Neural cell (in vitro differentiated cells): ENCODE data around the gene PTHLH. TPM values are rescaled to one million over a fixed set of nuclear protein-coding genes. Genes with fewer than 3 reads are reported as not detected.

ENCODE experiments used
- H2AFZ ChIP-seq: fragments of 200-600, 300-800 bp; sonication (generic), shearing (Covaris generic); 2 replicates; pipeline ENCODE4 v1.6.0; 2014; ENCODE audit warnings: low read depth, mild to moderate bottlenecking, antibody characterized with exemption, low read length, moderate library complexity
- H3F3A ChIP-seq: fragments of 200-600 bp; shearing (Covaris generic); 2 replicates; pipeline ENCODE4 v1.6.1; 2016; ENCODE audit warnings: mild to moderate bottlenecking, moderate library complexity, mixed read lengths, antibody characterized with exemption, low read length; ENCODE audit not compliant: insufficient read depth, poor library complexity, severe bottlenecking
- H3K27ac ChIP-seq: fragments of 200-600, 300-800 bp; sonication (generic), shearing (Covaris generic); 2 replicates; pipeline ENCODE4 v1.5.1; 2014; ENCODE audit warnings: mild to moderate bottlenecking, low read length, moderate library complexity
- H3K27me3 ChIP-seq: fragments of 300-800, 200-600 bp; sonication (generic), shearing (Covaris generic); 2 replicates; pipeline ENCODE4 v1.6.0; 2014; ENCODE audit warnings: mild to moderate bottlenecking, low read depth, low read length, moderate library complexity; ENCODE audit not compliant: insufficient read depth
- H3K36me3 ChIP-seq: fragments of 300-800, 200-600 bp; sonication (generic), shearing (Covaris generic); 2 replicates; pipeline ENCODE4 v1.5.1; 2014; ENCODE audit warnings: mild to moderate bottlenecking, antibody characterized with exemption, low read length, moderate library complexity; ENCODE audit not compliant: insufficient read depth
- H3K4me2 ChIP-seq: fragments of 300-800, 200-600 bp; sonication (generic), shearing (Covaris generic); 2 replicates; pipeline ENCODE4 v1.6.0; 2014; ENCODE audit warnings: mild to moderate bottlenecking, low read length
- H3K4me3 ChIP-seq: fragments of 300-800, 200-600 bp; sonication (generic), shearing (Covaris generic); 2 replicates; pipeline ENCODE4 v1.5.1; 2014; ENCODE audit warnings: mild to moderate bottlenecking, low read length, moderate library complexity
- H3K79me2 ChIP-seq: fragments of 200-600 bp; shearing (Covaris generic); replicated peaks from 2 replicates; pipeline ENCODE4 v1.6.0; 2014; ENCODE audit warnings: mild to moderate bottlenecking, low read length, moderate library complexity; ENCODE audit not compliant: insufficient read depth
- H3K9ac ChIP-seq: fragments of 300-800, 200-600 bp; sonication (generic), shearing (Covaris generic); 2 replicates; pipeline ENCODE4 v1.6.1; 2016; ENCODE audit warnings: mild to moderate bottlenecking, low read length, mixed read lengths
- H3K9me2 ChIP-seq: fragments of 200-600 bp; shearing (Covaris generic); 2 replicates; pipeline ENCODE4 v1.6.1; 2016; ENCODE audit warnings: mild to moderate bottlenecking, low read length, mixed read lengths; ENCODE audit not compliant: insufficient read depth
- H3K9me3 ChIP-seq: fragments of 200-600, 300-800 bp; sonication (generic), shearing (Covaris generic); 2 replicates; pipeline ENCODE4 v1.6.1; 2016; ENCODE audit warnings: mild to moderate bottlenecking, mixed run types, low read length, moderate library complexity, mixed read lengths
- H4K20me1 ChIP-seq: fragments of 200-600 bp; shearing (Covaris generic); 2 replicates; pipeline ENCODE4 v1.6.1; 2016; ENCODE audit warnings: mild to moderate bottlenecking, mixed run types; ENCODE audit not compliant: insufficient read depth
- EP300 ChIP-seq: fragments of 450-650 bp; conservative IDR thresholded peaks from 2 replicates; pipeline ENCODE4 v1.6.1; 2014; ENCODE audit warnings: antibody characterized with exemption, mild to moderate bottlenecking, moderate library complexity; ENCODE audit not compliant: poor library complexity, severe bottlenecking
- EZH2 ChIP-seq: fragments of 200-600, 300-800 bp; shearing (Covaris generic), sonication (generic); IDR thresholded peaks from 2 replicates; pipeline ENCODE4 v1.6.1; 2014; ENCODE audit warnings: antibody characterized with exemption, low read length, borderline replicate concordance, mild to moderate bottlenecking; ENCODE audit not compliant: insufficient read depth, poor library complexity, severe bottlenecking
- MXI1 ChIP-seq: fragments of 450-650 bp; conservative IDR thresholded peaks from 2 replicates; pipeline ENCODE4 v1.6.1; 2014; ENCODE audit warnings: antibody characterized with exemption, mild to moderate bottlenecking; ENCODE audit not compliant: poor library complexity, severe bottlenecking
- POLR2AphosphoS5 ChIP-seq: IDR thresholded peaks from 2 replicates; pipeline ENCODE4 v1.6.1; 2012
- RAD21 ChIP-seq: fragments of 450-650 bp; conservative IDR thresholded peaks from 2 replicates; pipeline ENCODE4 v1.6.1; 2014; ENCODE audit warnings: antibody characterized with exemption, mild to moderate bottlenecking, moderate library complexity
- SMC3 ChIP-seq: fragments of 450-650 bp; conservative IDR thresholded peaks from 2 replicates; pipeline ENCODE4 v1.6.1; 2014; ENCODE audit warnings: antibody characterized with exemption, mild to moderate bottlenecking, moderate library complexity; ENCODE audit not compliant: poor library complexity
- TAF1 ChIP-seq: IDR thresholded peaks from 2 replicates; pipeline ENCODE4 v1.6.1; 2012; ENCODE audit warnings: low read depth
- polyA plus RNA-seq: library from polyadenylated mRNA; depleted of rRNA; stranded (reverse); fragments of >200 nt; gene quantifications from 2 replicates; pipeline ENCODE4 v1.2.3, GENCODE V29; 2014
- TF ChIP-seq, protein P1 (sequence below): fragments of 450-650 bp; IDR thresholded peaks from 2 replicates; pipeline ENCODE4 v1.5.1; 2014; ENCODE audit warnings: antibody characterized with exemption, mild to moderate bottlenecking, moderate library complexity; ENCODE audit not compliant: poor library complexity, severe bottlenecking
- TF ChIP-seq, protein P2 (sequence below): IDR thresholded peaks from 2 replicates; pipeline ENCODE4 v1.6.1; 2012; ENCODE audit warnings: borderline replicate concordance

Gene PTHLH
- polyA plus RNA-seq, 1 donor from 2014 or later: 0.22 TPM

DNA sequence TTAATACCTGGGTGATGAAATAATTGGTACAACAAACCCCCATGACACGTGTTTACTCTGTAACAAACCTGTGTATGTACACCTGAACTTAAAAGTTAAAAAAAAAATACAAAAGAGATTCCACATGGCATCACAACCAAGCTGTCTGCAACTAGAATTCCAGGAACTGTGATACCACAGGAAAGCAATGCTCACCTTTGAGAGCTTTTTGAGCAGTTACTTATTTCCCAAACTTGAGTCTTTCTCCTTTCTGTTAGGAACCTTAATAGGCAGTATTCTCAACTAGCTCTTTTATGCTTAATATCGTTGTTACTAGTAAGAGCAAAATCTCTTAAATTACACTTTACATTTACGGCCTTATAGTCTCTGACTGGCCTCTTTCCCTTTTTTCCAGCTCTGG is 15.2 kb downstream of the PTHLH start:
- Histone ChIP-seq H3K9me3 (no peaks in the 10 kb centered on the region), H4K20me1 (no peaks in the 10 kb centered on the region), H3K9ac (no peak overlapping the region), H3K27me3 (peaks cover 3% of the 10 kb centered on the region), H3K79me2 (no peaks in the 10 kb centered on the region), H3F3A (no peaks in the 10 kb centered on the region), H3K36me3 (no peaks in the 10 kb centered on the region), H3K27ac (no peak overlapping the region), H3K4me3 (no peak overlapping the region), H3K4me2 (no peak overlapping the region), H3K9me2 (no peaks in the 10 kb centered on the region), H2AFZ (no peak overlapping the region)
- TF ChIP-seq POLR2AphosphoS5 (no peak), RAD21 (no peak), MXI1 (no peak), EP300 (no peak), EZH2 (no peak), TAF1 (no peak), SMC3 (no peak)
- TF ChIP-seq, protein P1, sequence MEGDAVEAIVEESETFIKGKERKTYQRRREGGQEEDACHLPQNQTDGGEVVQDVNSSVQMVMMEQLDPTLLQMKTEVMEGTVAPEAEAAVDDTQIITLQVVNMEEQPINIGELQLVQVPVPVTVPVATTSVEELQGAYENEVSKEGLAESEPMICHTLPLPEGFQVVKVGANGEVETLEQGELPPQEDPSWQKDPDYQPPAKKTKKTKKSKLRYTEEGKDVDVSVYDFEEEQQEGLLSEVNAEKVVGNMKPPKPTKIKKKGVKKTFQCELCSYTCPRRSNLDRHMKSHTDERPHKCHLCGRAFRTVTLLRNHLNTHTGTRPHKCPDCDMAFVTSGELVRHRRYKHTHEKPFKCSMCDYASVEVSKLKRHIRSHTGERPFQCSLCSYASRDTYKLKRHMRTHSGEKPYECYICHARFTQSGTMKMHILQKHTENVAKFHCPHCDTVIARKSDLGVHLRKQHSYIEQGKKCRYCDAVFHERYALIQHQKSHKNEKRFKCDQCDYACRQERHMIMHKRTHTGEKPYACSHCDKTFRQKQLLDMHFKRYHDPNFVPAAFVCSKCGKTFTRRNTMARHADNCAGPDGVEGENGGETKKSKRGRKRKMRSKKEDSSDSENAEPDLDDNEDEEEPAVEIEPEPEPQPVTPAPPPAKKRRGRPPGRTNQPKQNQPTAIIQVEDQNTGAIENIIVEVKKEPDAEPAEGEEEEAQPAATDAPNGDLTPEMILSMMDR: no peak
- TF ChIP-seq, protein P2, sequence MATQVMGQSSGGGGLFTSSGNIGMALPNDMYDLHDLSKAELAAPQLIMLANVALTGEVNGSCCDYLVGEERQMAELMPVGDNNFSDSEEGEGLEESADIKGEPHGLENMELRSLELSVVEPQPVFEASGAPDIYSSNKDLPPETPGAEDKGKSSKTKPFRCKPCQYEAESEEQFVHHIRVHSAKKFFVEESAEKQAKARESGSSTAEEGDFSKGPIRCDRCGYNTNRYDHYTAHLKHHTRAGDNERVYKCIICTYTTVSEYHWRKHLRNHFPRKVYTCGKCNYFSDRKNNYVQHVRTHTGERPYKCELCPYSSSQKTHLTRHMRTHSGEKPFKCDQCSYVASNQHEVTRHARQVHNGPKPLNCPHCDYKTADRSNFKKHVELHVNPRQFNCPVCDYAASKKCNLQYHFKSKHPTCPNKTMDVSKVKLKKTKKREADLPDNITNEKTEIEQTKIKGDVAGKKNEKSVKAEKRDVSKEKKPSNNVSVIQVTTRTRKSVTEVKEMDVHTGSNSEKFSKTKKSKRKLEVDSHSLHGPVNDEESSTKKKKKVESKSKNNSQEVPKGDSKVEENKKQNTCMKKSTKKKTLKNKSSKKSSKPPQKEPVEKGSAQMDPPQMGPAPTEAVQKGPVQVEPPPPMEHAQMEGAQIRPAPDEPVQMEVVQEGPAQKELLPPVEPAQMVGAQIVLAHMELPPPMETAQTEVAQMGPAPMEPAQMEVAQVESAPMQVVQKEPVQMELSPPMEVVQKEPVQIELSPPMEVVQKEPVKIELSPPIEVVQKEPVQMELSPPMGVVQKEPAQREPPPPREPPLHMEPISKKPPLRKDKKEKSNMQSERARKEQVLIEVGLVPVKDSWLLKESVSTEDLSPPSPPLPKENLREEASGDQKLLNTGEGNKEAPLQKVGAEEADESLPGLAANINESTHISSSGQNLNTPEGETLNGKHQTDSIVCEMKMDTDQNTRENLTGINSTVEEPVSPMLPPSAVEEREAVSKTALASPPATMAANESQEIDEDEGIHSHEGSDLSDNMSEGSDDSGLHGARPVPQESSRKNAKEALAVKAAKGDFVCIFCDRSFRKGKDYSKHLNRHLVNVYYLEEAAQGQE: no peak

GRCh38 chr12:27953817-27954216 is 18.7 kb downstream of the PTHLH start:
- Histone ChIP-seq H3K4me3 (no peak overlapping the region), H3K27me3 (peaks cover 3% of the 10 kb centered on the region), H3K36me3 (no peaks in the 10 kb centered on the region), H2AFZ (no peak overlapping the region), H3K9ac (no peak overlapping the region), H3K9me3 (no peaks in the 10 kb centered on the region), H3K27ac (no peak overlapping the region), H3F3A (no peaks in the 10 kb centered on the region), H3K79me2 (no peaks in the 10 kb centered on the region), H4K20me1 (no peaks in the 10 kb centered on the region), H3K9me2 (no peaks in the 10 kb centered on the region), H3K4me2 (no peak overlapping the region)
- TF ChIP-seq SMC3 (no peak), EP300 (no peak), TAF1 (no peak), EZH2 (no peak)

DNA sequence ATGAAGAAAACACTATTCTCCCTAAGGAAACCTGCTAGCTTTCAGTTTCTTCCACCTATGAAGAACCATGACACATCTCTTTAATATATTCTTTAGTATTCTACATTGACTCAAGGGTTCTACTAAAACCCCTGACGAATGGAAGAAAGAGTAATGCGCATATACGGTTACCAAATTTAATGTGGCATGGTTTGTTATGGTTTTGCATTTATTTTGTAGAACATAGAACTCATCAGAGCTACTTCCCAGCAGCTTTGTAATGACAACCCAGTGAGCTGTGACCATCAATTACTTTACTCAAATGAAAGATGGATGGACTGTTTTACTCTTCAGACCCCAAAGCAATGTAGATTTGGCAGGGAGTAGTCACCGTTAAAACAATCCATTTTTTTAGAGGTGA is 19.2 kb downstream of the PTHLH start:
- H3K79me2 ChIP-seq: no peaks in the 10 kb centered on the region
- no peak overlapping the region for H3K4me3 ChIP-seq
- TF ChIP-seq EZH2 (no peak), TAF1 (no peak), MXI1 (no peak)
- no peak overlapping the region for H3K9ac ChIP-seq
- H4K20me1 ChIP-seq: no peaks in the 10 kb centered on the region
- no peaks in the 10 kb centered on the region for H3K9me2 ChIP-seq
- H3K36me3 ChIP-seq: no peaks in the 10 kb centered on the region
- H3F3A ChIP-seq: no peaks in the 10 kb centered on the region
- H3K27ac ChIP-seq: no peak overlapping the region
- H2AFZ ChIP-seq: no peak overlapping the region
- no peak overlapping the region for H3K4me2 ChIP-seq
- H3K9me3 ChIP-seq: no peaks in the 10 kb centered on the region
- H3K27me3 ChIP-seq: peaks cover 3% of the 10 kb centered on the region
